Activated CD4-positive, CD25-positive, alpha-beta regulatory T cell treated with anti-CD3 and anti-CD28 coated beads, Interleukin-2, amount 50 U/mL, for 24 hours (primary cell): ENCODE results near the gene PBXIP1.
"Not testable (repeated sequence)": the region's sequence is repeated elsewhere in the genome, so short reads cannot be mapped to it uniquely, and the experiment has no call there.

ENCODE experiments used
- ATAC-seq, 2 donors: fragments of 150-1000 bp; cut with Tn5 transposase; one replicate each; pipeline ENCODE4 v1.10.0; 2021; ENCODE audit warnings: mild to moderate bottlenecking in 1 of 2, moderate library complexity in 1 of 2

The PBXIP1 gene, protein sequence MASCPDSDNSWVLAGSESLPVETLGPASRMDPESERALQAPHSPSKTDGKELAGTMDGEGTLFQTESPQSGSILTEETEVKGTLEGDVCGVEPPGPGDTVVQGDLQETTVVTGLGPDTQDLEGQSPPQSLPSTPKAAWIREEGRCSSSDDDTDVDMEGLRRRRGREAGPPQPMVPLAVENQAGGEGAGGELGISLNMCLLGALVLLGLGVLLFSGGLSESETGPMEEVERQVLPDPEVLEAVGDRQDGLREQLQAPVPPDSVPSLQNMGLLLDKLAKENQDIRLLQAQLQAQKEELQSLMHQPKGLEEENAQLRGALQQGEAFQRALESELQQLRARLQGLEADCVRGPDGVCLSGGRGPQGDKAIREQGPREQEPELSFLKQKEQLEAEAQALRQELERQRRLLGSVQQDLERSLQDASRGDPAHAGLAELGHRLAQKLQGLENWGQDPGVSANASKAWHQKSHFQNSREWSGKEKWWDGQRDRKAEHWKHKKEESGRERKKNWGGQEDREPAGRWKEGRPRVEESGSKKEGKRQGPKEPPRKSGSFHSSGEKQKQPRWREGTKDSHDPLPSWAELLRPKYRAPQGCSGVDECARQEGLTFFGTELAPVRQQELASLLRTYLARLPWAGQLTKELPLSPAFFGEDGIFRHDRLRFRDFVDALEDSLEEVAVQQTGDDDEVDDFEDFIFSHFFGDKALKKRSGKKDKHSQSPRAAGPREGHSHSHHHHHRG

DNA sequence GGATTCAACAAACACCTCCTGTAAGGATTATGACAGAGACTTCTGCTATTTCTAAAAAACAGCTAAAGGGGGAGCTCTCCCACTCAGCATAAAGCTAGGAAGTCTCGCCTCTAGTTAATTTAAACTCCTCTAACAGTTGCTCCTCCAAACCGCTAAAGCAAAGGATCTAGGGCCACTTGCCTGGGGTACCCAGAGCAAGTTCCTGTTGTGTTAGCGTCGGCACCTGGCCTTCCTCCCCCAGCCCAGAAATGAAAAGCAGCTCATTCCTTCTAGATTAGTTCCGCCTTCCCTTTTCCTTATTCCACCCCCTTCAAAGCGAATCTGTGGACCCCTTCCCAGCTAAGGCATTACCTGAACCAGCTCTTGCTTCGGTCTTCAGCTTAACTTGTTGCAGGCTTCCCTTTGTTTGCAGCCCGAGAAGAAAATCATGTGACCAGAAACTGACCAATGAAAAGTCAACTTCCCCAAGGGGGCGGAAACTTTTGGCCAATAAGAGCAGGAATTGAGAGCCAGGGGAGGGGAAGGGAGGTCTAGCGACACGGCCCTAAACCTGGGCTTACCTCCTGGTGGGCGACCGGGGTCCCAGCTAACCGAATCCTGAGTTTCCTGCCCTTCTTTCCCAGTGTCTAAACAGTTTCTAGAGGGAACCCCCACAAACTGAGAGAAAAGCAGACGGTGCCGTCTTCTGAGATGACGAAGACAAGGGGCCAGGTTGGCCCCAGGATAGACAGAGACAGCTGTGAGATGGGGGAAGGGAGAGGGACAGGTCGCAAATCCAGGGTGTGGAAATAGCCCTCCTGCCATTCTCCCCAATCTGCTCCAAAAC, at the start of gene PBXIP1:
TSS of gene PBXIP1 (minus strand) at position 382 of the 826 bp plus-strand sequence. CDS start 2,378 bp downstream, outside the sequence.
- ATAC-seq = peak; percentile 61 to 68

DNA sequence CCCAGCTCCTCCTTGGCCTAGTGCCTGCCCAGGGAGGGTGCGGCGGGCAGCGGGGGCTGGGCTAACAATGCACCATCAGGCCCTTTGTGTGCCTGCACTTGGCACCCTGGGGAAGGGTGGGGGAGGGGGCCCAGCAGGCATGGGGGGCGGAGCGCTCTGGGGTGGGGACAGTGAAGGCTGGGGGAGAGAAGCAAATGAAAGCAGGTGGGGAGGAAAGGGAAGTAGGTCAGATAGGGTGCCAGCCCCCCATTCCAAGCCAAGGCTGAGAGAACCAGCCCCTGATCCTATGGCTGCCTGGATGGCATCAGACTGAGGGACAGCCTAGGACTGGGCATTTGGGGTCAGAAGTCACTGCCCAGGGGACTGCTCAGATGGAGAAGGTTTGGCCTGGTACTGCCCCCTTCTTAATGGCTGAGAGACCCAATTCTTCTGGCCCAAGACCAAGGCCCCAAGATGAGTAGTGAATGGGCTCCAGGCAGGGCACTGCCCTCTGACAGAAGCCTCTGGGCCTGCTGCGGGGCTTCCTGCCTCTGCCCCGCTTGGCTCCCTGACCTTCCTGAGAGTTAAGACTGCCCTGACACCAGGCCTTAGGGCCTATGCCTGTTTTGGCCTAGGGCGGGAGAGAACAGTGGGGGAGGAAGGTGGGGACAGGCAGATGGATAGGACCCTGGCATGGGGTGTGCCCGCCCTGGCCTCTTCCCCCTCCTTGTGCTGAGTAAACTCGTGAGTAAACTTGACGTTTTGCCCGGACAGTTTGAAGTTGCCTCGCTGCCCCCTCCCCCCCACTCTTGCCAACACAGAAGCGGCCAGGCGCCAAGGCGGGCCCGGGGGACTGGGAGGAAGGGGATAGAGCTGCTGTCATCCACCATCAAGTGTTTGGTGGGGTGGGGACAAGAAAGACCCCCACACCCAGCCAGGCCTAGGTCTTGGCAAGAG, 49.4 kb upstream of the PBXIP1 start:
- no peak for ATAC-seq

- no peak for ATAC-seq
Observed at GRCh38 chr1:155004352-155005075, 48.6 kb upstream of the PBXIP1 start.

- no peak for ATAC-seq
Observed at GRCh38 chr1:155003766-155004351, 48.0 kb upstream of the PBXIP1 start.

GRCh38 chr1:155003227-155003765, 47.4 kb upstream of the PBXIP1 start:
- no peak for ATAC-seq

DNA sequence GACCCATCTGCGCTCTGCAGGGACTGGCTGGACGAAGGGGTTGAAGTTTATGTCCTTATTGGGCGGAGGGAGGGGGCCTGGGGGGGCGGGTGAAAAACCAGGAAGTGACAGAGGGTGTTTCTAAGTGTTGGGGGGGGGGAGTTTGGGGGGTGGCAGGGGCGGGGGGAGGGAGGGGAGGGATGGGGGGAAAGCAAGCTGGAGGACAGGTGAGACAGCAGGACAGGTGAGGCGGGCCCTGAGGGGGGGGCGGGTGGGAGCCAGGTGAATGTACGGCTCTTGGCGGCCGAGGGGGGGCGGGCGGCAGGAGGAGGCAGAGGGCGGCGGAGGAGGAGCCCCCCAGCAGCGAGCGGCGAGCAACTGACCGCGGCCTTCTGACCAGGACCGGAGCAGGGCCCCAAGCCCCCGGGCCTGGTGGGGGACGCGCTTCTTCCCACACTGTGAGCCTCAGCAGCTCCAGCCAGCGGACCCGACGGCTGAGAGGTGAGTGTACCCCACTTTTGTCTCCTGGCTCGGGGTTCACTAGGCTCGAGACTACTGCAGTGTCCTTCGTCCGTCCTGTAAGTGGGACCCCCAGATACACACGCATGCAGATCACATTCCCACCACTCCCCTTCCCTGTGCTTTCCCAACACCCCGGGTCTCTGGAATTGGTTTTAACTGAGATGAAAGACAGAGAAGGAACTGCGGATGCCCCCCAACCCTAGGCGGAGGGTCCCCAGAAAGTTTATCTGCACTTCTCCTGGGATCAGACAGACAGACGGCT, 46.7 kb upstream of the PBXIP1 start, which contains the start of gene ZBTB7B:
TSS of gene ZBTB7B (plus strand) at position 339 of the 763 bp plus-strand sequence. CDS start 11,859 bp downstream, outside the sequence.
- peak in 1 of 2 donors; percentile 1 for ATAC-seq

- ATAC-seq = peak; percentile 78 to 81
Observed at GRCh38 chr1:155001675-155002463, 46.0 kb upstream of the PBXIP1 start.

GRCh38 chr1:155001425-155001674, 45.5 kb upstream of the PBXIP1 start:
- no peak for ATAC-seq

DNA sequence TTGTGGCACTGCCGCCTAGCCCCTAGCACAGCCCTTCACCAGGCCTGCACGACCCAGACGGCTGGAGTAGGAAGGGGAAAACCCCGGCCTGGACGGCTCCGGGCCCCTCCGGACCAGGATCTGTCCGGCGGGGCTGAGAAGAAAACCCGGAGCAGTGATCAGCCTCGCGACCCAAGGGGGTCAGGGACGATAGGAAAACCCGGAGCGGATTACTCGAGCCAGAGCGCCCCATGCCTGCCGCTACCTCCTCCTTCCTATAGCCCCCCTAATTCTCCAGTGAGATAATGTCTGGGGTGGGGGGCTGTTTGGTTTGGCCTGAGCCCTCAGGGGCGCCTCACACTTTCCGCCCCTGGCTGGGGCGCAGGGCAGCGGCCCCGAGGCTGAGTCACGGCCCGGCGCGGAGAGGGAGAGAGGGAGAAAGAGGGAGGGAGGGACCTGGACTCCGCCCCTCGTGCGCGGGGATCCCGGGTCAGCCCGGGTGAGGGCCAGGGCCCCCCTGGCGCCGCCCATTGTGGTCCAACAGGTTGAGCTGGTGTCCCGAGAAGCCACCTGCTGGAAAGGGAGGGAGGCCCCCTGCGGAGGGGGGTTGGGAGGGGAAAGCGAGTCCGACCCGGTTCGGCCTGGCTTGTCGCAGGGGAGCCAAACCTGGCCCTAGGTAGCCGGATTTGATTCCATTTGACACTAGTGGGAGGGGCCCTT, 45.0 kb upstream of the PBXIP1 start:
- ATAC-seq = peak; percentile 48 to 51

DNA sequence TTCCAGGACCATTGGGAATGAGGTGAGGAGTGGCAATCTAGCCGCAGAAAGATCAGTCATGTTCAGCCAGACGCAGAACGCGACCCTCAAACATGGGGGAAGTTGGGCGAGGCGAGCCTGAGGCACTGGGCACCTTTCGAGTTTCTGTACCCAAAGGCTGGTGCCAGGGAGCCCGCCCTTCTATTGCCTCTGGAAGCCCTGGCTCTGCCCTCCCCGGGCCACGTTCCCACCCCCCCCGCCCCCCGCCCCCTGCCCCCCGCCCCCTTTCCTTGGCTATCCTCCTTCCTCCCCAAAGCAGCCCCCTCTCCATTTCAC, 44.5 kb upstream of the PBXIP1 start:
- no peak for ATAC-seq

GRCh38 chr1:154999571-155000410, 43.9 kb upstream of the PBXIP1 start:
- ATAC-seq = no peak

- ATAC-seq = peak in 1 of 2 donors; percentile 7
Observed at GRCh38 chr1:154998818-154999570, 43.1 kb upstream of the PBXIP1 start.

DNA sequence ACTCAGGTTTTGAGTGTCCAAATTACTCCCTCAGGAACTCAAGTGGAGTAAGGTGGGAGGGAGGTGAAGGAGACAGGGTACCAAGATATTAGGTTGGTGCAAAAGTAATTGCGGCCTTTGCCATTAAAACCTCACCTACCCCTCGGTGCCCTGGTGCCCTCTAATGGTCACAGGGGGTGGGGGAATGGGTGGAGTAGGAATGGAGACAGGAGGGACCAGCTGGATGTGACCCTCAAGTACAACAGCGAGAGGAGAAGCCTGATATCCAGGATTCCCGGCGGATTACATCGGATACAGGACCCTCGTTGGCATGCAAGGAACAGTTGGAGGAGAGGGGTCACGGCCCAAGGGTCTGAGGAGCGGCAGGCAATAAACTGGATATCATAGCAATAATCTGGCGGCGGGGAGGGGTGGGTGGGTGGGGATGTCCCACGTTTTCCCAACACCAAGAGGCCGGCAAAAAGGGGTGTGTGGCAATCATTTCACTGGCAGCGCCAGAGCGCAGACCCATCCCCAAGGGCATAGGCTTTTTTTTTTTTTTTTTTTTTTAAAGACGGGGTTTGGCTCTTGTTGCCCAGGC, 42.4 kb upstream of the PBXIP1 start:
- no peak for ATAC-seq

- no peak for ATAC-seq
Observed at GRCh38 chr1:154996966-154997701, 41.2 kb upstream of the PBXIP1 start.

DNA sequence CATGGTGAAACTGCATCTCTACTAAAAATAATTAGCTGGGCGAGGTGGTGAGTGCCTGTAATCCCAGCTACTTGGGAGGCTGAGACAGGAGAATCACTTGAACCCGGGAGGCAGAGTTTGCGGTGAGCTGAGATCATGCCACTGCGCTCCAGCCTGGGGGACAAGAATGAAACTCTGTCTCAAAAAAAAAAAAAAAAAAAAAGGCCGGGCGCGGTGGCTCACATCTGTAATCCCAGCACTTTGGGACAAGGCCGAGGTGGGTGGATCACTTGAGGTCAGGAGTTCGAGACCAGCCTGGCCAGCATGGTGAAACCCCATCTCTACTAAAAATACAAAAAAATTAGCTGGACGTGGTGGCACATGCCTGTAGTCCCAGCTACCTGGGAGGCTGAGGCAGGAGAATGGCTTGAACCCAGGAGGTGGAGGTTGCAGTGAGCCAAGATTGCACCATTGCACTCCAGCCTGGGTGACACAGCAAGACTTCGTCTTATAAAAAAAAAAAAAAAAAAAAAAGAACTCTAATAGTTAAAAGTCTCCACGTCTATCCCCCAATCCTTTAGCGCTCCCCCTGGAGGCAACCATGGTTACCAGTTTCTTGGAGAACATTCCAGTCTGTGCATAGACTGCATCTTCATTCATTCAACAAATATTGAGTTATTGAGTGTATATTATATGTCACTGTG, 39.5 kb upstream of the PBXIP1 start:
- ATAC-seq = not testable (repeated sequence)
